B cell (primary cell): ENCODE results near the gene GLB1L2.

Experiments
- EZH2 ChIP-seq: IDR thresholded peaks from 2 replicates; pipeline ENCODE4 v1.6.1; 2012; ENCODE audit warnings: borderline replicate concordance, low read depth, mild to moderate bottlenecking, moderate library complexity, low read length; ENCODE audit not compliant: insufficient read depth, poor library complexity, severe bottlenecking
- TF ChIP-seq, protein P1 (sequence below): fragments of 200-600 bp; IDR thresholded peaks from one replicate; pipeline ENCODE4 v1.8.0; 2022; ENCODE audit warnings: antibody characterized with exemption, mild to moderate bottlenecking

DNA sequence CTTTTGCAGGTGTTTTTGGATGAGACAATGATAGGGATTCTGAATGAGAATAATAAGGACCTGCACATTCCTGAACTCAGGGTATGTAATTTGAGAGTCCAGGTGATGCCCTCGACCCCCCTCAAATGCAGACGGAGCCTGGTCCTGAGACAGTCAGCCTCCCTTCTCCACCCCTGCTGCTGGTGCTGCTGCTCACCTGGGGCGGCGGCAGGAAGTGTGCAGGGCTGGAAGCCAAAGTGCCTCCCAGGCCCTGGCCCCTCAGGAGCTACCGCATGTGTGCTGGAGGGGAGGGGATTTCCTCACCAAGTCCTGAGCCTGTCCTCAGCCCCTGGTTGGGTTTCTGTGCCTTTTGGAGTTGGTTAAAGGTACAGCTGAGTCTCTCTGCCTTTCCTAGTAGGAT lies 19.0 kb upstream of the GLB1L2 start:
- TF ChIP-seq, protein P1, sequence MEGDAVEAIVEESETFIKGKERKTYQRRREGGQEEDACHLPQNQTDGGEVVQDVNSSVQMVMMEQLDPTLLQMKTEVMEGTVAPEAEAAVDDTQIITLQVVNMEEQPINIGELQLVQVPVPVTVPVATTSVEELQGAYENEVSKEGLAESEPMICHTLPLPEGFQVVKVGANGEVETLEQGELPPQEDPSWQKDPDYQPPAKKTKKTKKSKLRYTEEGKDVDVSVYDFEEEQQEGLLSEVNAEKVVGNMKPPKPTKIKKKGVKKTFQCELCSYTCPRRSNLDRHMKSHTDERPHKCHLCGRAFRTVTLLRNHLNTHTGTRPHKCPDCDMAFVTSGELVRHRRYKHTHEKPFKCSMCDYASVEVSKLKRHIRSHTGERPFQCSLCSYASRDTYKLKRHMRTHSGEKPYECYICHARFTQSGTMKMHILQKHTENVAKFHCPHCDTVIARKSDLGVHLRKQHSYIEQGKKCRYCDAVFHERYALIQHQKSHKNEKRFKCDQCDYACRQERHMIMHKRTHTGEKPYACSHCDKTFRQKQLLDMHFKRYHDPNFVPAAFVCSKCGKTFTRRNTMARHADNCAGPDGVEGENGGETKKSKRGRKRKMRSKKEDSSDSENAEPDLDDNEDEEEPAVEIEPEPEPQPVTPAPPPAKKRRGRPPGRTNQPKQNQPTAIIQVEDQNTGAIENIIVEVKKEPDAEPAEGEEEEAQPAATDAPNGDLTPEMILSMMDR, result no peak
- TF ChIP-seq EZH2, result no peak
